WTC11 (cell line): Measurements from ENCODE around the gene CHRNB2.

Experiments
- CTCF ChIP-seq: fragments of 200-600 bp; IDR thresholded peaks from 2 replicates; pipeline ENCODE4 v1.8.0; 2022; ENCODE audit warnings: antibody characterized with exemption
- USF2 ChIP-seq: sonication (generic); formaldehyde crosslinking; IDR thresholded peaks from 2 replicates; pipeline ENCODE4 v1.8.1; 2023; ENCODE audit warnings: mild to moderate bottlenecking, missing genetic modification reagents, moderate library complexity

- TF ChIP-seq CTCF = no peak
- no peak for TF ChIP-seq USF2 (CRISPR knock-in tag)
Observed at GRCh38 chr1:154594811-154595210, 27.2 kb downstream of the CHRNB2 start.
